ENCODE measurements around the gene BTF3.
A peak's percentile ranks its signal among the peaks of the same experiment; 100 is the strongest.

Gene BTF3

GRCh38 chr5:73542020-73542419 lies 43.8 kb downstream of the BTF3 start:
- TF ChIP-seq JUND (IDR thresholded peaks at IDR 0.05; ENCODE audit: low read depth) = no peak

GRCh38 chr5:73544429-73545402 lies 46.5 kb downstream of the BTF3 start:
- TF ChIP-seq JUND (IDR thresholded peaks at IDR 0.05; ENCODE audit: low read depth) = no peak
- in situ Hi-C loops (cut with HindIII; ENCODE audit: low pct_unique_long_range_greater_than_20kb, low sequenced_read_pairs) = no loop called here
- DNase-seq (ENCODE audit: low read depth in 1 of 2, low spot score in 1 of 2) = peak in 1 of 2 experiments; percentile 64

More at GRCh38 chr5:73542020-73542419, 43.8 kb downstream of the BTF3 start:
- in situ Hi-C loops (cut with HindIII; ENCODE audit: low pct_unique_long_range_greater_than_20kb, low sequenced_read_pairs) = no loop called here
- DNase-seq (ENCODE audit: low read depth in 1 of 2, low spot score in 1 of 2) = peak in 1 of 2 experiments; percentile 36

- no peak for TF ChIP-seq JUND (IDR thresholded peaks at IDR 0.05; ENCODE audit: low read depth)
- in situ Hi-C loops (cut with HindIII; ENCODE audit: low pct_unique_long_range_greater_than_20kb, low sequenced_read_pairs) = no loop called here
- DNase-seq (ENCODE audit: low read depth in 1 of 2, low spot score in 1 of 2) = no peak
Observed at GRCh38 chr5:73545403-73545779, 47.1 kb downstream of the BTF3 start.

GRCh38 chr5:73550016-73550415 lies 51.8 kb downstream of the BTF3 start:
- in situ Hi-C loops (cut with HindIII; ENCODE audit: low pct_unique_long_range_greater_than_20kb, low sequenced_read_pairs) = no loop called here
- no peak for DNase-seq (ENCODE audit: low read depth in 1 of 2, low spot score in 1 of 2)
- TF ChIP-seq JUND (IDR thresholded peaks at IDR 0.05; ENCODE audit: low read depth) = no peak

- TF ChIP-seq JUND (IDR thresholded peaks at IDR 0.05; ENCODE audit: low read depth) = no peak
- DNase-seq (ENCODE audit: low read depth in 1 of 2, low spot score in 1 of 2) = no peak
- in situ Hi-C loops (cut with HindIII; ENCODE audit: low pct_unique_long_range_greater_than_20kb, low sequenced_read_pairs) = no loop called here
Observed at GRCh38 chr5:73552642-73553041, 54.4 kb downstream of the BTF3 start.
